GM18858 (cell line): Measurements from ENCODE around the gene TPRX2.
"Not testable (repeated sequence)": the region's sequence is repeated elsewhere in the genome, so short reads cannot be mapped to it uniquely, and the experiment has no call there.

Experiments
- ATAC-seq: cut with Tn5 transposase; IDR thresholded peaks from one replicate; pipeline ENCODE4 v1.9.1; 2021; ENCODE audit not compliant: unreplicated experiment

TPRX2 gene

GRCh38 chr19:47860602-47861297, 1.7 kb downstream of the TPRX2 start:
- ATAC-seq, result no peak

- ATAC-seq, result no peak
Observed at GRCh38 chr19:47861630-47862029, 2.6 kb downstream of the TPRX2 start.

- no peak for ATAC-seq
Observed at GRCh38 chr19:47863514-47863936, 4.5 kb downstream of the TPRX2 start.

- ATAC-seq, result no peak
Observed at GRCh38 chr19:47865166-47865565, 6.1 kb downstream of the TPRX2 start.

GRCh38 chr19:47878906-47879305, 19.9 kb downstream of the TPRX2 start:
- no peak for ATAC-seq

GRCh38 chr19:47879385-47879784, 20.4 kb downstream of the TPRX2 start:
- ATAC-seq, result not testable (repeated sequence)

GRCh38 chr19:47881757-47882156, 22.7 kb downstream of the TPRX2 start:
- no peak for ATAC-seq

- no peak for ATAC-seq
Observed at GRCh38 chr19:47882890-47883289, 23.9 kb downstream of the TPRX2 start.

GRCh38 chr19:47885067-47885463, 26.0 kb downstream of the TPRX2 start:
- no peak for ATAC-seq

GRCh38 chr19:47886010-47886559, 27.1 kb downstream of the TPRX2 start, which contains the start of gene SULT2A1:
TSS of gene SULT2A1 (minus strand) at chr19:47886315. CDS start at chr19:47886257, 58 bp downstream.
- no peak for ATAC-seq

GRCh38 chr19:47890865-47891621, 32.0 kb downstream of the TPRX2 start:
- ATAC-seq, result no peak

GRCh38 chr19:47891622-47891922, 32.5 kb downstream of the TPRX2 start:
- ATAC-seq, result no peak

GRCh38 chr19:47891923-47892666, 33.1 kb downstream of the TPRX2 start:
- ATAC-seq, result no peak

GRCh38 chr19:47895165-47895782, 36.2 kb downstream of the TPRX2 start:
- ATAC-seq, result no peak

- ATAC-seq, result no peak
Observed at GRCh38 chr19:47896019-47896418, 37.0 kb downstream of the TPRX2 start.

- no peak for ATAC-seq
Observed at GRCh38 chr19:47896773-47897172, 37.7 kb downstream of the TPRX2 start.

- ATAC-seq, result no peak
Observed at GRCh38 chr19:47897861-47898260, 38.8 kb downstream of the TPRX2 start.

GRCh38 chr19:47899335-47899734, 40.3 kb downstream of the TPRX2 start:
- ATAC-seq, result no peak

- ATAC-seq, result no peak
Observed at GRCh38 chr19:47901370-47901769, 42.3 kb downstream of the TPRX2 start.

GRCh38 chr19:47909350-47909749, 50.3 kb downstream of the TPRX2 start:
- not testable (repeated sequence) for ATAC-seq

GRCh38 chr19:47910191-47910590, 51.2 kb downstream of the TPRX2 start:
- not testable (repeated sequence) for ATAC-seq
